HCT116 (cell line): ENCODE measurements around the gene IRF4.

Source experiments
- CEBPB ChIP-seq: IDR thresholded peaks from 2 replicates; pipeline ENCODE4 v1.6.1; 2012; ENCODE audit warnings: low read depth
- POLR2AphosphoS5 ChIP-seq: IDR thresholded peaks from 2 replicates; pipeline ENCODE4 v1.6.1; 2011; ENCODE audit warnings: mild to moderate bottlenecking, low read depth, low read length, moderate library complexity

GRCh38 chr6:449486-450419 lies 58.2 kb downstream of the IRF4 start:
- TF ChIP-seq CEBPB (no peak), POLR2AphosphoS5 (no peak)
